SU-DHL-6 (cell line): ENCODE measurements around the gene CTRL.

Experiments
- EZH2phosphoT487 ChIP-seq: fragments of 200-600 bp; sonication (generic), shearing (Covaris generic); conservative IDR thresholded peaks from 2 replicates; pipeline ENCODE4 v1.6.1; 2018; ENCODE audit warnings: mild to moderate bottlenecking, antibody characterized with exemption, low read length, moderate library complexity, mixed read lengths
- TF ChIP-seq, protein P1 (sequence below): fragments of 200-600 bp; sonication (generic); IDR thresholded peaks from one replicate; pipeline ENCODE4 v1.5.1; 2017; ENCODE audit warnings: antibody characterized with exemption, mild to moderate bottlenecking, low read length, moderate library complexity; ENCODE audit not compliant: insufficient read depth, poor library complexity, severe bottlenecking

DNA sequence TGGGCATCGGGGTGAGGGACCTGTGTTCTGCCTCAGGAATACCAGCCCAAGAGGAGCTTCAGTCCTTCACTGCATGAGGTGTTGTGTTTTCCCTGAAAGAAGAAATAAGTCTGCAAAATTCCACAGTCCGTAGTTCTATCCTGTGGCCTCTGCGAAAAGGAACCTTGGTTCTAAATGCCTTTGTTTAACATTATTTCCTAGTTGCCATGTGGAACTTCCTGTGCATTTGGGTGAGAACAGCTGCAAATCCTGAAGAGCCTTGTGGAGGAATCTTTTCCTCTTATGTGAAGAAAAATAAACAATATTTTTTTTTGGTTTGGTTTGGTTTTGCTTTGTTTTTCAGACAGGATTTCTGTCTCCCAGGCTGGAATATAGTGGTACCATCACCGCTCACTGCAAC, 28.8 kb downstream of the CTRL start:
- no peak for TF ChIP-seq EZH2phosphoT487
- TF ChIP-seq, protein P1, sequence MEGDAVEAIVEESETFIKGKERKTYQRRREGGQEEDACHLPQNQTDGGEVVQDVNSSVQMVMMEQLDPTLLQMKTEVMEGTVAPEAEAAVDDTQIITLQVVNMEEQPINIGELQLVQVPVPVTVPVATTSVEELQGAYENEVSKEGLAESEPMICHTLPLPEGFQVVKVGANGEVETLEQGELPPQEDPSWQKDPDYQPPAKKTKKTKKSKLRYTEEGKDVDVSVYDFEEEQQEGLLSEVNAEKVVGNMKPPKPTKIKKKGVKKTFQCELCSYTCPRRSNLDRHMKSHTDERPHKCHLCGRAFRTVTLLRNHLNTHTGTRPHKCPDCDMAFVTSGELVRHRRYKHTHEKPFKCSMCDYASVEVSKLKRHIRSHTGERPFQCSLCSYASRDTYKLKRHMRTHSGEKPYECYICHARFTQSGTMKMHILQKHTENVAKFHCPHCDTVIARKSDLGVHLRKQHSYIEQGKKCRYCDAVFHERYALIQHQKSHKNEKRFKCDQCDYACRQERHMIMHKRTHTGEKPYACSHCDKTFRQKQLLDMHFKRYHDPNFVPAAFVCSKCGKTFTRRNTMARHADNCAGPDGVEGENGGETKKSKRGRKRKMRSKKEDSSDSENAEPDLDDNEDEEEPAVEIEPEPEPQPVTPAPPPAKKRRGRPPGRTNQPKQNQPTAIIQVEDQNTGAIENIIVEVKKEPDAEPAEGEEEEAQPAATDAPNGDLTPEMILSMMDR, result no peak
